Ovary (tissue), 3 donors: ENCODE measurements around the gene MAP7D3.

ENCODE experiments used
- CTCF ChIP-seq, 3 donors: fragments of 450-650 bp in 2 of 3; fragments of 200-600 bp in 1 of 3; IDR thresholded peaks; one replicate each; pipeline versions ENCODE4 v1.5.1 to v1.8.0; 2016 to 2022; ENCODE audit warnings: antibody characterized with exemption in 3 of 3, mild to moderate bottlenecking in 1 of 3
- POLR2A ChIP-seq: fragments of 450-650 bp; IDR thresholded peaks from one replicate; pipeline ENCODE4 v1.6.1; 2017; ENCODE audit warnings: antibody characterized with exemption, mild to moderate bottlenecking, moderate library complexity
- donor health status: DM: no; HTN: no; CAD: no.

- TF ChIP-seq CTCF (IDR thresholded peaks at IDR 0.05) = no peak
- TF ChIP-seq POLR2A = no peak
Observed at GRCh38 chrX:136189222-136189621, 62.0 kb downstream of the MAP7D3 start.
